ENCODE measurements around the gene SLC16A4.

GRCh38 chr1:110411173-110411735, 20.4 kb upstream of the SLC16A4 start:
- TF ChIP-seq, protein P1, sequence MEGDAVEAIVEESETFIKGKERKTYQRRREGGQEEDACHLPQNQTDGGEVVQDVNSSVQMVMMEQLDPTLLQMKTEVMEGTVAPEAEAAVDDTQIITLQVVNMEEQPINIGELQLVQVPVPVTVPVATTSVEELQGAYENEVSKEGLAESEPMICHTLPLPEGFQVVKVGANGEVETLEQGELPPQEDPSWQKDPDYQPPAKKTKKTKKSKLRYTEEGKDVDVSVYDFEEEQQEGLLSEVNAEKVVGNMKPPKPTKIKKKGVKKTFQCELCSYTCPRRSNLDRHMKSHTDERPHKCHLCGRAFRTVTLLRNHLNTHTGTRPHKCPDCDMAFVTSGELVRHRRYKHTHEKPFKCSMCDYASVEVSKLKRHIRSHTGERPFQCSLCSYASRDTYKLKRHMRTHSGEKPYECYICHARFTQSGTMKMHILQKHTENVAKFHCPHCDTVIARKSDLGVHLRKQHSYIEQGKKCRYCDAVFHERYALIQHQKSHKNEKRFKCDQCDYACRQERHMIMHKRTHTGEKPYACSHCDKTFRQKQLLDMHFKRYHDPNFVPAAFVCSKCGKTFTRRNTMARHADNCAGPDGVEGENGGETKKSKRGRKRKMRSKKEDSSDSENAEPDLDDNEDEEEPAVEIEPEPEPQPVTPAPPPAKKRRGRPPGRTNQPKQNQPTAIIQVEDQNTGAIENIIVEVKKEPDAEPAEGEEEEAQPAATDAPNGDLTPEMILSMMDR (IDR thresholded peaks at IDR 0.05; ENCODE audit: control extremely low read depth in 1 of 3, insufficient read depth in 1 of 3, low read depth in 1 of 3, low read length in 3 of 3): no peak
- no peak for TF ChIP-seq BRCA1 (IDR thresholded peaks at IDR 0.05; ENCODE audit: low read depth, low read length)
- TF ChIP-seq ZNF274 (IDR thresholded peaks at IDR 0.05; ENCODE audit: borderline replicate concordance, extremely low read depth, low read length): no peak

All from H1 (cell line).